ENCODE results near the gene MPPED1.

MPPED1 gene

GRCh38 chr22:43529934-43530333 is 118.1 kb downstream of the MPPED1 start:
- no peak for DNase-seq

DNA sequence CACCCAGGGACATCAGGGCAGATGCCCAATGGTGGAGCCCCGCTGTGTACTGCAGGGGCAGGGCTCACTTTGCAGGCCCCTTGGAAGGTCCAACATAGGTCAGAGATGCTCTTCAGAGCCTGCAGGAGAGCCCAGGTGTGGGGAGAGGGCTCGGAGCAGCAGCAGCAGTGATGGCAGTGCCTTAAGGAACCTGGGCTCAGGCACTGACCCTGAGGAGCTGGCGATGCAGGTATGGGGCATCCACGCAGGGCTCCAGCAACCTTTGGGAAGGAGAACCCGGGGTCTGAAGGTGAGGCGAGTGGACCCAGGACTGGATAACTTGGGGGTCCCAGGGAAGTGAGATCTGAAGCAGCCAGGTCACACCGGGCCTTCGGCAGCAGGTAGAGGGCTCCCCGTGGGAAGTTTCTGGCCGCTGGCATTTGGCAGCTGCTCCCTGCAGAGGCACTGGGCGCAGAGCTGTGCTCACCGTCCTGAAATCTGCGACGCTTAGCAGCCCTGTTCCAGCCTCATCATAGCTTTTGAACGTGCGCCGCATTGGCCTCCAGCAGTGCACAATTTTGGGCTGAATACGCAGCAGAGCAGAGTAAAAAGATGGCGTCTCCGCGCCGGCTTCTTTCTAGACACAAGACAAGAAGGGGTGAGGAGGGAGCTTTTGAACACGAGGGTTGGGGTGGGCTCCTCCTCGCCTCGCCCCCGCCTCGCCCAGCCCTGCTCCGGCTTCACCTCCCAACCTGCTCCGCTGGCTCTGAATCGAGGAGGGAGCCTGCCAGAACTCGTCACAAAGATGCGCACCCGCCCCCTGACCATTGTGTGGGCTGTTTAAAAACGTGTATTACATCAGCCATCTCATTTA is 118.8 kb downstream of the MPPED1 start:
- no peak for DNase-seq

- DNase-seq: no peak
Observed at GRCh38 chr22:43531651-43532050, 119.8 kb downstream of the MPPED1 start.

- no peak for DNase-seq
Observed at GRCh38 chr22:43532301-43533155, 120.7 kb downstream of the MPPED1 start.

DNA sequence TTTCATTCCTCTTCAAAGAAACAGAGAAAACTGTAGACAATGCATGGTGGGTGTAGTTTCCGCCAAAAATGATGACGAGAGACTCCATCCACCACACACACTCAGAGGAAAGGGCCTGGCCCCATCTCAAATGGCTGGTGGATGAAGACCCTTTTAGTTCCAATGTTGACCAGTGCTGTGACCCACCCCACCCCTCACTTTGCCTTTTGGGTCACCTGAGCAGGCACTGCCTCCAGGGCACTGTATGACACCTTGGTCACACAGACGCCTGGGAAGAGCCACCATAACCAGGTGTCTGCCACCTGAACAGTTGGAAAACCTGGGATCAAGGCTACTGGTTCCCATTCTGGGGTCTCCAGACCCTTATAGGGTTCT is 121.3 kb downstream of the MPPED1 start:
- DNase-seq: no peak

- no peak for DNase-seq
Observed at GRCh38 chr22:43533656-43534428, 122.0 kb downstream of the MPPED1 start.

DNA sequence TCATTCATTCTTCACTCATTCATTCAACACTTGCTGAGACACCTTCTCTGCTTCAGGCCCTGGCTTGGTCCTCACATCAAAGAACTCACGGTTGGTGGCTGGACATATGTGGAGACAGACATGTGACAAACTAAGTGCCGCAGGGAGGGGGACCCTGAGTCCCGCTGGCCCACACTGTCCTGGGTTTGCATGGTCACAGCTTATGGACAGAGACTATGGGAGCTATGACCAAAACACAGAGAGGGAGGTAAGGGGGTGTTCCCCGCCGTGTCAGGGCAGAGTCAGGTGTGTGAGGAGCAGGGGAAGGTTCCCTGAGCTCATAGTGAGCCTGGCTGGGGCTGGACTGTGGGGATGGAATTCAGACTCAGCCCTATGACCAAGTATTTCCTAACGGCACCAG is 123.1 kb downstream of the MPPED1 start:
- no peak for DNase-seq

- DNase-seq: no peak
Observed at GRCh38 chr22:43535336-43535735, 123.5 kb downstream of the MPPED1 start.

GRCh38 chr22:43535741-43536140 is 123.9 kb downstream of the MPPED1 start:
- DNase-seq: no peak

- no peak for DNase-seq
Observed at GRCh38 chr22:43537019-43537585, 125.3 kb downstream of the MPPED1 start.

- DNase-seq: no peak
Observed at GRCh38 chr22:43539572-43540528, 128.0 kb downstream of the MPPED1 start.

- no peak for DNase-seq
Observed at GRCh38 chr22:43540529-43540923, 128.7 kb downstream of the MPPED1 start.

DNA sequence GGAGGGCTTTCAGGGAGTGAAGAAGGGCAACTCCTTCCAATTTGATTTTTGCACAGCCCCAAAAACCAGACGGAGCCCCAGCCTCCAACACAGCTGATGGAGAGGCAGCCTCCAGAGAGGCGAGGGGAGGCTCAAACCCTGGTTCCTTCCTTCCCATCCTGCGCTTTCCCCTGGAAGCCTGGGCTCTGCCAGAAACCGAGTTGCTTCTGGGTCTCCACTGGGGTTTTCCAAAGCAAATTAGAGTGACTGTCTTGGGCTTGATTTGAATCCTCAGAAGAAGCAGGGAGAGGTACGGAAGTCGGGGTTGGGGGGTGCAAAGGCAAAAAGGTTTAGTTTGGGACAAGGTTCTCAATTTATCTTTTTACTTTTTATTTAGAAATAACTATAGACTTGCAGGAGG is 129.2 kb downstream of the MPPED1 start:
- no peak for DNase-seq

- DNase-seq: no peak
Observed at GRCh38 chr22:43541462-43542407, 129.9 kb downstream of the MPPED1 start.

- no peak for DNase-seq
Observed at GRCh38 chr22:43542681-43543521, 131.1 kb downstream of the MPPED1 start.

DNA sequence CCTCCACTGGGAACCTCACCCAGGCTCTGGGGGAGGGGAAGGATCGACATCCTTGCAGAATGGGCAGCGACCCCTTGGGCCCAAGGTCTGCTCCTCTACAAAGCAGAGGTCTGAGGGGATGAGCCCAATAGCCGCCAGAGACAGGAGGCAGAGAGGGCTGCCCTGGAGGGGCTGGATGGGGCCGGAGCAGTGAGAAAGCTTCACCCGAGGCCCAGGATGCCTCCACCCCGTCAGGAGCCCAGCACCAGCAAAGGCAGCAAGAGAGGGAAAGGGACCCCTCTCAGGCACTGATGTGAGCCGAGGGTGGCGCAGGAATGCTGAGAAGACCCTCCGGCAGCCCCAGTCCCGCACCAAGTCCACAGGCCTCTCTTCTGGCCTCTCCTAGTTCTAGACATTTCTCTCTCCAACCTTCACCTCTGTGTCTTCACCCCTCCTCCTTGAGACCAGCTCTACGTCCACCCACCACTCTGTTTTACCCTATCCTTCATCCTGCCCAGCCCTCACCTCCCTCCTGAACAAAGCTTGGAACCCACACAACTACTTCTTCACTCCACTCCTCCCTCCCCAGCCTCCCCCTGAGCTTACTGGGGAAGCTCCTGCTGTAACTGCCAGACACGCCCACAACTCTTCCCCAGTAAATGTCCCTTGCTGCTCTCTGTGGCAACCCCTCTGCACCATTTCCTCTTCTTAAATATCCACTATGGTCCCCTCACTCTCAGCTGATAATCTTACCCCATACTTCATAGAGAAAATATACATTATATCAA is 131.9 kb downstream of the MPPED1 start:
- DNase-seq: no peak

- no peak for DNase-seq
Observed at GRCh38 chr22:43544289-43544673, 132.5 kb downstream of the MPPED1 start.

GRCh38 chr22:43546186-43546585 is 134.4 kb downstream of the MPPED1 start:
- no peak for DNase-seq

Data from CD4-positive, alpha-beta T cell treated with Interleukin-21 for 1 hour (primary cell).